Kidney epithelial cell (primary cell): Measurements from ENCODE around the gene MRPL43. TPM values are rescaled to one million over a fixed set of nuclear protein-coding genes. Genes with fewer than 3 reads are reported as not detected.
A peak's percentile ranks its signal among the peaks of the same experiment; 100 is the strongest.

Experiments used
- DNase-seq: peaks from one replicate; pipeline ENCODE4 v3.0.0-alpha.2; 2010; ENCODE audit warnings: low read depth
- H3K27me3 ChIP-seq: 2 replicates; pipeline ENCODE4 v1.6.0; 2011; ENCODE audit warnings: low read length; ENCODE audit not compliant: control insufficient read depth, insufficient read depth
- H3K36me3 ChIP-seq: 2 replicates; pipeline ENCODE4 v1.5.1; 2011; ENCODE audit warnings: low read length; ENCODE audit not compliant: control insufficient read depth, insufficient read depth
- H3K4me3 ChIP-seq: 2 replicates; pipeline ENCODE4 v1.5.1; 2011; ENCODE audit warnings: low read depth, mild to moderate bottlenecking, control low read depth, low read length
- CTCF ChIP-seq: IDR thresholded peaks from 2 replicates; pipeline ENCODE4 v1.5.1; 2011; ENCODE audit warnings: mild to moderate bottlenecking, moderate library complexity, low read length, control low read depth, inconsistent platforms; ENCODE audit not compliant: insufficient read depth, poor library complexity, severe bottlenecking
- total RNA-seq: library from RNA; depleted of rRNA; stranded (reverse); fragments of >200 nt; gene quantifications from 2 replicates; pipeline ENCODE4 v1.2.3, GENCODE V29; 2015

Gene MRPL43
- total RNA-seq, 1 donor from 2014 or later = 92.3 TPM

- Histone ChIP-seq H3K4me3 (no peak overlapping the region), H3K36me3 (no peaks in the 10 kb centered on the region), H3K27me3 (peaks cover 17% of the 10 kb centered on the region)
- DNase-seq = no peak
- no peak for TF ChIP-seq CTCF
These were observed 28.3 kb upstream of the MRPL43 start for GRCh38 chr10:101015582-101015973.

GRCh38 chr10:101014966-101015581, 27.8 kb upstream of the MRPL43 start:
- Histone ChIP-seq H3K27me3 (peaks cover 17% of the 10 kb centered on the region), H3K36me3 (no peaks in the 10 kb centered on the region), H3K4me3 (no peak overlapping the region)
- TF ChIP-seq CTCF = no peak
- DNase-seq = peak; percentile 88

- TF ChIP-seq CTCF = peak; percentile 95
- no peak for DNase-seq
- Histone ChIP-seq H3K27me3 (peaks cover 17% of the 10 kb centered on the region), H3K4me3 (no peak overlapping the region), H3K36me3 (no peaks in the 10 kb centered on the region)
These were observed 27.1 kb upstream of the MRPL43 start for GRCh38 chr10:101014230-101014884.

GRCh38 chr10:101013365-101013825, 26.1 kb upstream of the MRPL43 start:
- peaks cover 9% of the 10 kb centered on the region for H3K27me3 ChIP-seq
- H3K4me3 ChIP-seq = no peak overlapping the region
- no peaks in the 10 kb centered on the region for H3K36me3 ChIP-seq
- DNase-seq = no peak
- TF ChIP-seq CTCF = no peak

- H3K36me3 ChIP-seq = no peaks in the 10 kb centered on the region
- no peak for DNase-seq
- TF ChIP-seq CTCF = no peak
- H3K4me3 ChIP-seq = no peak overlapping the region
- peaks cover 4% of the 10 kb centered on the region for H3K27me3 ChIP-seq
These were observed 25.4 kb upstream of the MRPL43 start for GRCh38 chr10:101012525-101013364.
